Jurkat, Clone E6-1 (cell line): ENCODE data around the gene KLF12.

Source experiments
- DNase-seq: peaks from one replicate; pipeline ENCODE4 v3.0.0-alpha.2; 2011; ENCODE audit warnings: low read depth, low spot score
- H3K4me3 ChIP-seq: 2 replicates; pipeline ENCODE4 v1.5.1; 2011; ENCODE audit warnings: mild to moderate bottlenecking, low read length, control low read depth, moderate library complexity

The KLF12 gene

DNA sequence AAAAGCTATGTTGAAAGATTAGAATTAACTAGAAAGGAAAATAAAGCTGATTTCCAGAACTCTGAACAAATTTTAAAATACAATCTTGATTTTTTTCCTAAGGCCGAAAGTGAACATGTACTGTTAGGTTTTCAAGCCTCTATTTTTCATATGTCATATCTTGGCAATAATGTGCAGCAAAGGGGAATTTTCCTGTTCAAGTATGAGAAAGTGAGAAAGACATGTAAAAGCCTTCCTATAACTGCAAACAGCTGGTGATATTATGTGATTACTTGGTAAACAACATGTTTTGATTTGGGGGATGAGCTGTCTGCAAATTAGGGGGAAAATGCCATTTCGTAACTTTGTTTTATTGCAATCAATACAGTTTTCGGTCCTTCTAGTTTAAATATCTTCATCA lies 4.0 kb upstream of the KLF12 start:
- H3K4me3 ChIP-seq: no peak overlapping the region
- no peak for DNase-seq

DNA sequence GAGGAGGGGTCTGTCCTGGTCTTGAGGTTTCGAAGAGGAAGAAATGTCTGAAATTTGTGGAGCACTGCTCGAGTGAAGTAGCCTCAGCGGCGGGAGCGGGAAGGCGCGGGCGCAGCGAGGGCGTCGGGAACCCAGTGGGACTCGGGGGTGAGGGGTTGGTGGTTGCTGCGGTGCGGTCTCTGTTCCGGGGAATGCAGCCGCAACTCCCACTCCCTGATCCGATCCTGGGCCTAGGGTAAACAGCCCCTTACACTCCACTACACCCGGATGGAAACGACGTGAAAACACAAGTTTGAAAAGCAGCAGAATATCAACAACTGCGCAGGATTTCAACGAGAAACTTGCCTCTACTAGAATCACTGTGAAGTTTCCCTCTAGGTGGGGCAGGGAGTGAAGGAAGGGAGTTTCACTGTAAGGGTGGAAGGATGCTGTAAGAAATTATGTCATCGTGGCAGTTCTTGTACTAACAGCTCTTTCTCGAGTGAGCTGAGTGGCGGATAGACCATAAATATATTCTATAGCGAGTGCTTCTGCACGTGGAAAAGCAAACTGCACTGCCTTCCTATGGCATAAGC lies 2.0 kb upstream of the KLF12 start:
- DNase-seq: no peak
- H3K4me3 ChIP-seq: peak overlapping the region; percentile 69

DNA sequence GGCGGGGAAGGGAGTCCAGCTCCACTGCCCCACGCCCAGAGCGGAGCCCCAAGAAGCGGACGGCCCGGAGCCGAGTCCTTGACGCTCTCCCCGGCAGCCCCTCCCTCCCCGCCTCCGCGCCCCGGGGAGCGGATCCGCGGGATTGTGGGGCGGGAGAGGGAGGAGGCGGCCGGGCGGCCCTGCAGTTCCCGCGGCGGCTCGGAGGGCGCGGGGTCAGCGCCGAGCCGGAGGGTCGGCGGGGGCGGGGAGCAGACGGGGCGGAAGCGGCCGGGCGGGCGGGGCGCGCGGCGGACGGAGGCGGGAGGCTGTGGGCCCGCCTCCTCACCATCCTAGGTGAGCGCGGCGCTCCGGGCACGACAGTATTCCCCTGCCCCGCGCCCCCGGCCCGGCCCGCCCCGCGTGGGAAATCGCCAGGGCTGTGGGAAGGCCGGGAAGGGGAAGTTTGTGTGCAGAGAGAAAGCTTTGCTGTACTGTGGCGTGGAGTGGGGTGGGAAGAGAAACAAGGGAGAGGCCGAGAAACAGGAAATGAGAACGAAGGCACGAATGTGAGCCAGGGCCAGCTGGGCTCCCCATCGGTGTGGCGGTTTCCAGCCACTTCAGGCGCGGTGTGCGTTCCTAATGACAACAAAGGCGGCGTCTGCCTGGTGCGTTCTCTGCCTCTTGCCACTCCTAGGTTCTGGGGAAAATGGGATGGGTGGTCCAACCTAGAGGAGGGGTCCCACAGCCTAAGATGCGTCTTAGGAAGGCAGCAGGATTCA lies 1.3 kb upstream of the KLF12 start:
- H3K4me3 ChIP-seq: peak overlapping the region; percentile 69
- no peak for DNase-seq

DNA sequence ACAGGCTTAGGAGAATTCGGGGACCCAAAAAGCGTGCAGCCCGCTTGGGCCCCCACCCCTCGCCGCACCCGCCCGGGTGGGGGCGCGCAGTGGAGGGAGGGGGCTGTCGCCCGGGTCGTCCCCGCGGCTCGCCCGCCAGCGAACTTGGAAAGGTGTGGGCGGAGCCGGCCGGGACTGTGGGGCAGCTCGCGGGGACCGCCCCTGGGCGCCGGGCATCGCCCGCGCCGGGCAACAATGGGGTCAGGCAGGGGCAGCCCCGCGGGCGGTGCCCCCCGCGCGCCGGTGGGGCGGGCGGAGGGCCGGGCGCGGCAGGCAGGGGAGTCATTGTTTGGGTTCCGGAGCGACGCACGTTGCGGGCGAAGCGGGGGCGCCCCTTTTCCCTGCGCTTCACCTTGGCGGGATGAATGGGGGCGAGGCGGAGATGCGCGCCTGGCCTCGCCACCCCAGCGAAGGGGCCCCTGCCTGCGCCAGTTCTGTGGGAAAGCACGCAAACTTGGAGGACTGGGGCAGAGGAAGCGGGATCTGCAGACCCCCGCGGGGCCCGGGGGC lies 647 bp upstream of the KLF12 start:
- DNase-seq: no peak
- peak overlapping the region; percentile 69 for H3K4me3 ChIP-seq

DNA sequence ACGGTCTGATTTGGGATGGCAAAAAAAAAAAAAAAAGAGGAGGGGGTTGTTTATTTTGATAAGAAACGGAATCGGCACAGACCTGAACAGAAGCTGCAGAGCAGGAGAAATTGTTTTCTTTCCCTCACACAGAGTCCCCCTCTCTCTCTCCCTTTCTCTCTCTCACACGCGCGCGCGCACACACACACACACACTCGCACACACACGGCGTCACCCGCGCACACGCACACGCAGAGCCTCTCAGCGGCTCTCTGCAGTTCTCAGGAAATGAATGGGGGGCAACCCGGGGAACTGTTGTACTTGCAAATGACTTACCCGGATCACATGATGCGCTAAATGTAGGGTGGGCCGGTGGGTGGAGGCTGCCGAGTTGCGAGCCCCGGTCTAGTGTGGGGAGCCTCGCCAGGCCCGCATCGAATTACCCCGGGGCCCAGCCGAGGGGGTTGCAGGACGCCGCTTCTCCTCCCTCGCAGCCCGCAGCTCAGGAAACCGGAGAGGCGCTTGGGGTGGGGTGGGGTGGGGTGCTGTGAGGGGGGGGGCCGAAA lies 475 bp downstream of the KLF12 start:
- peak; percentile 95 for DNase-seq
- peak overlapping the region; percentile 69 for H3K4me3 ChIP-seq

DNA sequence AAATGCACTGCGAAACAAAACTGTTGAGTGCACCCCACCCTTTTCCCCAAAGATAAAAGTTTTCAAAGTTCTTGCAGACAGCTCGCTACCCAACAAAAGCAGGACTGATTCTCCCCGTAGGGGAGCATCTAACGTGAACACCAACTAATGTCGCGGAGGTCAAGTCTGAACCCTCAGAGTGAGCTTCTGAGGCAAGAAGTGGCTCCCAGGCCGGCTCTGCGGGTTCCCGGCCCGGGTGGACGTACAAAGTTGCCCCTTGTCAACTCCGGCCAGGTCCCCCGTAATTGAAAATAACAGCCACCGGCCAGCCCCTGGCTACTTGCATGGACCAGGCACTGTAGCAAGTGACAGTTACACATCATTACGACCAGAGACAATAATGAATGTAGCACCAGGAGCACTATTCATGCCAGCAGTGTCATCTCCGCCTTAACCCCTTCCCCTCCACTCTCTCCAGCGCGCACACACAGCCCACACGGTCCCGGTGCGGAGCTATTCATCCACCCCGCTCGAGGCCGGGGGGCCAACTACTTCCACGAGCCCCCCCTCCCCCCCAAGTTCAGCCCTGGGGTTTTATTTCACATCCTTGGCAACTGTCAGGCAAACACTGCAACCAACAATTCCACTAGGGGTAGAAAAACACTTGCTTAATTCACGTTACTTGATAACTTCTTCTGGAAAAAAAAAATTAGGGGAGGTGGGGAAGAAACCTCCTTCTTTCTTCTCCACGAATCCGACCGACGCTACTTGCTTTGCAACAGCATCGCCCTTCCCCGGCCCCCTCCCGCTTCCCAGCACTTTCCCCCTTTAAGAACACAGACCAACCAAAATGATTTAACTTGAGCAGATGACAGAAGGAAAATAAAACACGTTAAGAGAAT lies 1.2 kb downstream of the KLF12 start:
- no peak for DNase-seq
- peak overlapping the region; percentile 69 for H3K4me3 ChIP-seq

DNA sequence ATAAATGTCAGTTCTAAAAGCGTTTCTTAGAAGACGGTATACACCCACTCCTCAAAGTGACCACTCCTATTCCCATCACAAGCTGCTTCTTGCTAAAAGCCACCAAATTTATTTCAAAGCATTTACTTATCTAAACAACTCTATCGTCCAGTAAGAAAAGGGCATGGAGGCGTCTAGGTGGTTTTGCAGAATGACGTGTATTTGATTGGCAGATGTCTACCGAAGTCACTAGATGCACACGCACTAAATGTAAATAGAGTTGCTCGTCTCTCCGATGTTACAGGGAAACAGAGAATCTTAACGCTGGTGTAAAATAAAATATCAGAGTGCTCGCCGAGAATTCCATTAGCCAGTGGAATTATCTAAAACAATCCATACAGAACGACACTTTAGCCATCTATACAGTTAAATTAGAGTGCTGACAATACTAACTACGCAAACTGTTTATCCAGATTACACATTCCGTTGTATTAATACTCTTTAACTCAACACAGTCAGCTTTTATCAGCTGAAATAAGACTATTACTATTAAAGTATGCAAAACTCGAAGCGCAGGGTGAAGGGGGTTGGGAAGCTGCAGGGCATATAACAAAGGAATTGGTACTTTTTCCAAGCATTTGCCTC lies 1.9 kb downstream of the KLF12 start:
- H3K4me3 ChIP-seq: peak overlapping the region; percentile 69
- no peak for DNase-seq

DNA sequence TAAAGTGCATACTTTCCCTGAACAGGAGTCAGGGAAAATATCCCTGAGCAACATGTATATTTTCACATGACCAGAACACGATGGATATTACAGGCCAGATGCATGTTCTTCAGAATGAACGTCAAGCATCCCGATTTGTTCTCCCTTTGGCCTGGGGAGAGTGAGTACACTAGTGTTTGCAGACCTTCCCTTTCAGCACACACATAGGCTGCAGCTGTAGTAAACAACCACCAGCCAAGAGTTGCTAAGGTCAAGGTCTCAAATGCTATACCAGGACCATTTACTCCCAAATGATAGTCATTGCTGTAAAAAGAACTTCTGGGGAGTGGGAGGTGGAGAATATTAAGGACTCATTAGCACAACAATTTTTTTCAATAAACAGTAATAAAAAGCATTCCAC lies 3.0 kb downstream of the KLF12 start:
- no peak overlapping the region for H3K4me3 ChIP-seq
- no peak for DNase-seq

DNA sequence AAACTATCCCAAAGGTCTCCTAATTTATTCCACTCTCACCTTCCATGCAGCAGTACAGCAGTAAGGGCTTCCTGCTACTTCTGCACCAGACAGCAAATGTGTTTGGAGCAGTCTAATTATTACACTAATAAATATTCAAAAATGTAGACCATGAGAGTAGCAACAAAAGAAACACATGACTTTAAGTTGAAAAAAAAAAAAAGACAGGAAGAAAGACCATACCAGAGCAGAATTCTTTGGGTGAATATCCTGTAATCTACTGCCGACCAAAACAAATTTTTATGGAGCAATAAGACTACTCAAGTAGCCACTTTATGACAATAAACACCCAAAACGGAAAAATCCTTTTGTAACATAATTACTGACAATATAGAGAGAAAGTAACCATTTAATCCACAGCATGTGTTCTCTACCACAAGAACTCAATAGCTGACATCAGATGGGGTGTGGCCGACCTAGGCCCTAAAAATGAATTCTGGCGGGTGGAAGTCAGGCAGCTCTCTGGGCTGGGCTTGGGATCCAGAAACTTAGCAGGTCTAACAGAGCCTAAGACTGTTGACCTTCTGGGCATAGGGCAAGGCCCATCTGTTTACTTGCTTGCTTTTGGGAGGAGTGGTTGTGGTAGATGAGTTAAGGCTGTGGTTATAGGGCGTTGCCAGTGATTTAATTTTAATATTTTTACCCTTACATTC lies 4.6 kb downstream of the KLF12 start:
- H3K4me3 ChIP-seq: no peak overlapping the region
- DNase-seq: no peak

DNA sequence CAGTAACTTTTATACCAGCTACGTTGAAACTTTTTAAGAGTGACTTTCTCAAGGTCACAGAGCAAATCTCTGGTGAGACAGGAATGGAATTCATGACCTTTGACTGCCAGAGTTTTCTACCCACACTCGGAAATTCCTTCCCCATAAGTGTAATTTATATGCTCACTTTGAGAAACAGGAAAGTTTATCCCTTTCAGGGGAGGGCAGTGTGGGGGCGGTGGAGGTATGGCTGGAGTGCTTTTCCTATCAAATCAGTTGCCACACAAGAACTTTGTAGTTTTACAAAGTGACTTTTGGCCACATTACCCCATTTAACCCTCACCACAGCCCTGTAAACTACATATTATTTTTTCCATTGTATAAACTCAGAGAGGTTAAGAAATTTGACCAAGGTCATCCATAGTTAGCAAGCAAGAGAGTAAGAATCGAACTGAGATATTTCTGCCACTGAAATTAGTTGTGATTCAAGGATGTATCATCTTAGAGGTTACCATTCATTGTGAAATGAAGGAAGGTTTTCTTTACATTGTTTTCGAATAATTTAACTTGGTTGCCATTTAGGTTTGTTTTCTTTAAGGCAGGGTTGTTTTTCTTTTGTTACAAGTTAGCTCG lies 5.9 kb downstream of the KLF12 start:
- DNase-seq: no peak
- no peak overlapping the region for H3K4me3 ChIP-seq

DNA sequence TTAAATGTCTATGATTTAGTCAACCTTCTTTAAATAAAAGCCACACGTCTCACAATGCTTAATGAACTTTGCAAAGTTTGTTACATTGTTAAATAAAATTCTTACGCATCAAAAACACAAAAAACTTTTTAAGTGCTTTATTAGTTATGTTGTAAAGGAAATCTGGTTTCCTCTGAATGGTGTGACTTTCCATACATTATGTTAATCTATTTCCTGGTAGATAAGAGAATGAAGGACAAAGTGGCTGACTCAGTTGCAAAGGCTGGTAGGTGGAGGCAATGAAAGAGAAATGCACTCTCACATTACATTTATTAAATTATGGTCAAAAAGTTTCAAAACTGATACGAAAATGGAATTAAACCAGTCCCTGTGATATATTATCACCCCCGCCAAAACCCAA lies 15.9 kb downstream of the KLF12 start:
- no peak for DNase-seq
- no peak overlapping the region for H3K4me3 ChIP-seq

DNA sequence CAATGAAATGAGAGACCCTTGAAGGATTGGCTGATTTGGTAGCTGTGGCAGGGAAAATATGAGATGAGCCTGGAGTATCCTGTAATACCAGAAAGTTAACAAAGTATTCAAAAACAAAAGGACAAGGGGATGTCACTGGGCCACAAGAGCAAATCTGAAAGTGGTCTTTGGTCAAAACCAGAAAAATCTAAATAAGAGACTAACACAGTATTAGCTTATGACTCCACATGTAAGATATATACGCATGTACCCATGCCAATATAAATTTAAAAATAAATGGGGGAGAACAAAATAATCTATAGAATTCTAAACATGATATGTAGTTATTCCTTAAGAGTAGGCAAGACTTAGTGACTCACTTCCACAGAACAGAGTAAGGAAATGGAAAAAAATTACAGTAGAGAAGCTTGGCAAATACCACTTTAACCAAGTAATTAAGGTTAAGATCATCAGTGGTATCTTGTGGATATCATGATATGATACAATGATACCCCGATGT lies 16.9 kb downstream of the KLF12 start:
- no peak for DNase-seq
- H3K4me3 ChIP-seq: no peak overlapping the region

DNA sequence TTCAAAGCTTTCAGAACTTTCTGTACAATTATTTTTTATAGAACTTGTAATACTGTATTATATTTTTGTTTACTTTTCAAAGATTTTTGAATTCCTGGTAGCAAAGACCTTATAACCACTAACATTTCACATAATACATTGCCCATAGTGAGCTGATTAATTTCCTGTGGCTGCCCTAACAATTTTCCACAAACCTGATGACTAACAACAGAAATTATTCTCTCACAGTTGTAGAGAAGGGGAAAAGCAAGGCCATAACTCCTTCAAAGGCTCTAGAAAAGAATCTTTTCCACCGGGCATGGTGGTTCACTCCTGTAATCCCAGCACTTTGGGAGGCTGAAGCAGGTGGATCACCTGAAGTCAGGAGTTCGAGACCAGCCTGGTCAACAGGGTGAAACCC lies 19.1 kb downstream of the KLF12 start:
- H3K4me3 ChIP-seq: no peak overlapping the region
- DNase-seq: no peak

DNA sequence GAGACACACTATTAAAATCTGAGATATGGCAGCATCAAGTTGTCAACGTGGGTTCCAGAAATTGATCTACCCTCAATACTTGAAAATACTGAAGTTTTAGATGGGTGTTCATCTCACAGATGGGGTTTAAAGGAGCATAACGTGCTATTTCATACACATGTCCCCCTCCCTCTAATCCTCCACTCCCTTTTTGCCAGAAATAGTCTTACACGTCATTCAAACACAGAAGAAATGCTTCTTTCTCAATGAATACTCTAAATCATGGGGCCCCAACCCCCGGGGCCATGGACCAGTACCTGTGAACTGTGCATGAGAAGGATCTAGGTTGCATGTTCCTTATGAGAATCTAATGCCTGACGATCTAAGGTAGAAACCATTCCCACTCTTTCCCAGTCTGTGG lies 19.6 kb downstream of the KLF12 start:
- H3K4me3 ChIP-seq: no peak overlapping the region
- no peak for DNase-seq

DNA sequence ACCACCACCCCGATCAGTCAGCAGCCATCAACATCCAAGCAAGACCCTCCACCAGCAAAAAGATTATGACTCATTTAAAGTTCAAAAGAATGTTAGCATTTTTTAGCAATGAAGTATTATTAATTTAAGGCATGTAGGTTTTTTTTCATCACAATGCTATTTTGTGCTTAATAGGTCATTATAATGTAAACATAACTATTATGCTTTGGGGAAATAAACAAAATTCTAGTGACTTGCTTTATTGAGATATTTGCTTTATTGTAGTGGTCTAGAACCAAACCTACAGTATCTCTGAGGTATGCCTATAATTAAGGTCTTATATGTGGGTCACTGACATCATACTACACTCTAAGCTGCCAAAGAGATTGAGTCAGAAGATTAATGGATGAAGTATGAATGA lies 20.0 kb downstream of the KLF12 start:
- no peak for DNase-seq
- H3K4me3 ChIP-seq: no peak overlapping the region

DNA sequence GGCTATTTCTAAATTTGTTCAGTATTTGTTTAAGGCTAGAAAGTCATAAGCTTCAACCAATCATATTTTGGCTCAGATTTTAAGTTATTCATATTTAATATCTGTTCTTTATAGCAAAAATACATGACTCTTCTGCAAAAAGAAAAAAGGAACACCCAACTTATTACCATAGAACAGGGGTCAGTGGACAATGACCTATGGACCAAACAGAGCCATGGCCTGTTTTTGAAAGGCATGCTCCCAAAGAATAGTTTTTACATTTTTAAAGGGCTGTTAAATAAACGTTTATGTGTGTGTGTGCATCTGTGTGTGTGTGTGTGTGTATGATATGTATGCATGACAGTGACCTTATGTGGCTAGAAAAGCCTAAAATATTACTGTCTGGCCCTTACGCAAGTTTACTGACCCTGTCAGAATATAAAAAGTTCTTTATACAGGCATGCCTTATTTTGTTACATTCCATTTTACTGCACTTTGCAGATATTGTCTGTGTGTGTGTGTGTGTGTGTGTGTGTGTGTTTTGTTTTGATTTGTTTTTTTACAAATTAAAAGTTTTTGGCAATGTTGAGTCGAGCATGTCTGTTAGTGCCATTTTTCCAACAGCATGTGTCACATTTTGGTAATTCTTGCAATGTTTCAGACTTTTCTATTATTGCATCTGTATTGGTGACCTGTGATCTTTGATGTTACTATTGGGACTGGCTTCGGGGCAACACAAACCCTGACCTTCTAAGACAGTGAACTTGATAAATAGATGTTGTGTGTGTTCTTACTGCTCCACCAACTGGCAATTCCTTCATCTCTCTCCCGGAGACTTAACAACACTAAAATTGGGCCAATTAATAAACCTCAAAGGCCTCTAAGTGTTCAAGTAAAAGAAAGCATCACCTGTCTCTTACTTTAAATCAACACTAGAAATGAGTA lies 22.0 kb downstream of the KLF12 start:
- no peak for DNase-seq
- H3K4me3 ChIP-seq: no peak overlapping the region

DNA sequence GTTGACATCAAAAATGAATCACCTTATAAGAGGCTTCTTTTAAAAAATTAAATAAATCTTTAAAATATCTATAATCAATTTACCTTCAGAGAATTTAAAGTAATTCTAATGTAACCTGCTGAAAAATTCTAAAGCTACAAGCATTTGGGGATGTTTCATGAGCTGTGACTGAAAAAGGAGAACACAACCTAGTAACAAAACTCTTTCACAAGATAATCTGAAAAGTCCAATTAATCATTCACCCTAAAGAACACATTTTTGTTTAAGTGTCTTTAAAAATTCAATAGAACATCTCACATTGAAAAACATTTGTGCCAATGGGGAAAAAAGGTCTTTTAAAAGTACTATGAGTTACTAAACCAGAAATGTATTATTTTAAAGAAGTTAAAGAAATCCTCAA lies 22.8 kb downstream of the KLF12 start:
- DNase-seq: no peak
- no peak overlapping the region for H3K4me3 ChIP-seq
